ENCODE data around the gene RFC2. TPM values are rescaled to one million over a fixed set of nuclear protein-coding genes. Genes with fewer than 3 reads are reported as not detected.
"Not testable (repeated sequence)": the region's sequence is repeated elsewhere in the genome, so short reads cannot be mapped to it uniquely, and the experiment has no call there.

Gene RFC2
- total RNA-seq, 1 donor from 2014 or later: 16.8 TPM

DNA sequence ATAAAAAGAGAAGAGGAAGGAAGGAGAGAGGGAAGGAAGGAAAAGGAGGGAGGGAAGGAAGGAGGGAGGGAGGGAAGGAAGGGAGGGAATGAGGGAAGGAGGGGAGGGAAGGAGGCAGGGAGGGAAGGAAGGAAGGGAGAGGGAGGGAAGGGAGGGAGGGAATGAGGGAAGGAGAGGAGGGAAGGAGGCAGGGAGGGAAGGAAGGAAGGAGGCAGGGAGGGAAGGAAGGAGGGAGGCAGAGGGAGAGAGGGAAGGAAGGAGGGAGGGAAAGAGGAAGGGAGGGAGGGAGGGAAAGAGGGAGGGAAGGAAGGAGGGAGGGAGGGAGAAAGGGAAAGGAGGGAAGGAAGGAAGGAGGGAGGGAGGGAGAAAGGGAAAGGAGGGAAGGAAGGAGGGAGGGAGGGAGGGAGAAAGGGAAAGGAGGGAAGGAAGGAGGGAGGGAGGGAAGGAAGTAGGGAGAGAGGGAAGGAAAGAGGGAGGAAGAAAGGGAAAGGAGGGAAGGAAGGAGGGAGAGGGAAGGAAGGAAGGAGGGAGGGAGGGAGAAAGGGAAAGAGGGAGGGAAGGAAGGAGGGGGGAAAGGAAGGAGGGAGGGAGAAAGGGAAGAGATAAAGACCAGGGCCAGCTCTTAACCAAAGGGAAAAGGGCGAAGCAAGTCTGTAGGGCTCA is 50.1 kb downstream of the RFC2 start:
- no peak for DNase-seq
- Mint-ChIP-seq H3K36me3 (ENCODE audit: unreplicated experiment) (no peaks in the 10 kb centered on the region), H3K4me1 (ENCODE audit: low read depth, unreplicated experiment) (no peaks in the 10 kb centered on the region), H3K27ac (ENCODE audit: unreplicated experiment) (no peak overlapping the region), H3K4me3 (ENCODE audit: unreplicated experiment) (no peak overlapping the region), H3K27me3 (ENCODE audit: unreplicated experiment) (peaks cover 3% of the 10 kb centered on the region), H3K9me3 (ENCODE audit: unreplicated experiment) (peaks cover 9% of the 10 kb centered on the region)
- TF ChIP-seq, protein P1, sequence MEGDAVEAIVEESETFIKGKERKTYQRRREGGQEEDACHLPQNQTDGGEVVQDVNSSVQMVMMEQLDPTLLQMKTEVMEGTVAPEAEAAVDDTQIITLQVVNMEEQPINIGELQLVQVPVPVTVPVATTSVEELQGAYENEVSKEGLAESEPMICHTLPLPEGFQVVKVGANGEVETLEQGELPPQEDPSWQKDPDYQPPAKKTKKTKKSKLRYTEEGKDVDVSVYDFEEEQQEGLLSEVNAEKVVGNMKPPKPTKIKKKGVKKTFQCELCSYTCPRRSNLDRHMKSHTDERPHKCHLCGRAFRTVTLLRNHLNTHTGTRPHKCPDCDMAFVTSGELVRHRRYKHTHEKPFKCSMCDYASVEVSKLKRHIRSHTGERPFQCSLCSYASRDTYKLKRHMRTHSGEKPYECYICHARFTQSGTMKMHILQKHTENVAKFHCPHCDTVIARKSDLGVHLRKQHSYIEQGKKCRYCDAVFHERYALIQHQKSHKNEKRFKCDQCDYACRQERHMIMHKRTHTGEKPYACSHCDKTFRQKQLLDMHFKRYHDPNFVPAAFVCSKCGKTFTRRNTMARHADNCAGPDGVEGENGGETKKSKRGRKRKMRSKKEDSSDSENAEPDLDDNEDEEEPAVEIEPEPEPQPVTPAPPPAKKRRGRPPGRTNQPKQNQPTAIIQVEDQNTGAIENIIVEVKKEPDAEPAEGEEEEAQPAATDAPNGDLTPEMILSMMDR (IDR thresholded peaks at IDR 0.05; ENCODE audit: partially characterized antibody, unreplicated experiment): no peak

DNA sequence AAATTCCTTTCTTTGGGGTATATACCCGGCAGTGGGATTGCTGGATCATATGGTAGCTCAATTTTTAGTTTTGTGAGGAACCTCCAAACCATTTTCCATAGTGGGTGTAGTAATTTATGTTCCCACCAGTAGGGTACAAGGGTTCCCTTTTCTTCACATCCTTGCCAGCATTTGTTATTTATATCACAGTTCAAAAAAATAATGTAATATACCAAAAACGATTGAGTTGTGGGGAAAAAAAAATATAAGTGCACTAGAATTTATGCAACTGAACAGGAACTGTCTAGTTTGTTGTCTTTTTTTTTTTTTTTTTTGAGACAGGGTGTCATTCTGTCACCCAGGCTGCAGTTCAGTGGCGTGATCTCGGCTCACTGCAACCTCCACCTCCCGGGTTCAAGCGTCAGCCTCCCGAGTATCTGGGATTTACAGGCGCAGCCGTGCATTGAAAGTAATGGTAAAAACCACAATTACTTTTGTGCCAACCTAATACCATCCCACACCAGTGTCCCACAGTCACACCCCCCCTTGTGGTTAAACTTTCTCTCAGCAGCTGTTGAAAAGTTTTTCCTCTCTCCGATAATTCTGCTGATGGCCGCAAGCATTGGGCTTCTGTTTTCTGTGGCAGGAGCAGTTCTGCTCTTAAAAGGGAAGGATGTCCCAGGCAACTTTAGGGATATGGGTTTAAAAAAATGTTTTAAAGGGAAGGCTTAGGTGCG is 51.2 kb downstream of the RFC2 start:
- DNase-seq: peak; percentile 4
- H3K9me3 Mint-ChIP-seq (ENCODE audit: unreplicated experiment): peaks cover 6% of the 10 kb centered on the region
- H3K27me3 Mint-ChIP-seq (ENCODE audit: unreplicated experiment): peaks cover 2% of the 10 kb centered on the region
- H3K4me1 Mint-ChIP-seq (ENCODE audit: low read depth, unreplicated experiment): no peaks in the 10 kb centered on the region
- no peak overlapping the region for H3K27ac Mint-ChIP-seq (ENCODE audit: unreplicated experiment)
- H3K36me3 Mint-ChIP-seq (ENCODE audit: unreplicated experiment): no peaks in the 10 kb centered on the region
- TF ChIP-seq, protein P1 (IDR thresholded peaks at IDR 0.05; ENCODE audit: partially characterized antibody, unreplicated experiment): peak; percentile 47
- H3K4me3 Mint-ChIP-seq (ENCODE audit: unreplicated experiment): no peak overlapping the region

DNA sequence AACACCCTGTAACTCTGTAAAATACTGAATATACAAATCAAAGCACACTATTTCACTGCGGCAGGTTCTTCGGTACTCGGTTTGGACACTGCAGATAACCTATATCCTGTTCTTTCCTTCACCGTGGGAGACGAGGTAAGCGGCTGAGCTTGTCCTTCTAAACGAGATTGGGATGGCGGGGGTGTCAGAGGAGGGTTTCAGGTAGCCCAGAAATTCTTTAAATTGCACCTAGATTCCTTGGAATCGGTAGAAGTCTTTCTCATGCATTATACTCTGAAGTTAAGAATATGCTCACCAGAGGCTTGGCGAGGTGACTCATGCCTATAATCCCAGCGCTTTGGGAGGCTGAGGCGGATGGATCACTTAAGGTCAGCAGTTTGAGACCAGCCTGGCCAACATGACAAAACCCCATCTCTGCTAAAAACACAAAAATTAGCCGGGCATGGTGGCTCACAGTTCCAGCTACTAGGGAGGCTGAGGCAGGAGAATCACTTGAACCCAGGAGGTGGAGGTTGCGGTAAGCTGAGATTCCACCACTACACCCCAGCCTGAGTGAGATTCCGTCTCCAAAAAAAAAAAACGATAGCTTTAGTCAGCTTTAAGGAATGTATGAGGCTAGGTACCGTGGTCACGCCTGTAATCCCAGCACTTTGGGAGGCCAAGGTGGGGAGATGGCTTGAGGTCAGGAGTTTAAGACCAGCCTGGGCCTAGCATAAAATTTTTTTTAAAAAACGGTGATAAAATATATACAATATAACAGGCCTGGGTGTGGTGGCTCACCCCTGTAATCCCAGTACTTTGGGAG is 54.4 kb downstream of the RFC2 start:
- Mint-ChIP-seq H3K4me3 (ENCODE audit: unreplicated experiment) (no peak overlapping the region), H3K27me3 (ENCODE audit: unreplicated experiment) (peaks cover 1% of the 10 kb centered on the region), H3K36me3 (ENCODE audit: unreplicated experiment) (no peaks in the 10 kb centered on the region)

DNA sequence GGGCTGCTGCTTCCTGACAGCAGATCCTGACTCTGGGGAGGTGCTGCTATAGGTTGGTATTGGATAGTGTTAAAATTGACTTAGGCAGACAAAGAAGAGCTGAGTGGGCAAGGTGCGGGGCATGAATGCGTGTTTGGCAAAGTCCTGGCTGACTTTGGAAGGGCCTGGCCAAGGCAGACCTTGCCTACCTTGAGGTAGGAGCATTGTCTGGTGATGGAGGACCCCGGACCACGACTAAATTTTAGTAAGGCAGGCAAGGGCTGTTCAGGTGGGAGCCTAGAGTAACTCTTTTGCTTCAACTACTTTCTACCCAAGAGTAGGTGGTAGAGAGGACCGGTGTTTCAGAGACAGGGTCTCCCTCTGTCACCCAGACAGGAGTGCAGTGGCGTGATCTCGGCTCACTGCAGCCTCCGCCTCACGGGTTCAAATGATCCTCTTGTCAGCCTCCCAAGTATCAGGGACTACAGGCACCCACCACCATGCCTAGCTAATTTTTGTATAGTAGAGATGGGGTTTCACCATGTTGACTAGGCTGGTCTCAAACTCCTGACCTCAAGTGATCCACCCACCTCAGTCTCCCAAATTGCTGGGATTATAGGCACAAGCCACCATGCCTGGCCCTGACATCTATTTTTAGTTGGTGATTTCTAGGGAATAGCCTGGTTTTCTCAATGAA is 56.6 kb downstream of the RFC2 start:
- Mint-ChIP-seq H3K4me3 (ENCODE audit: unreplicated experiment) (no peak overlapping the region), H3K36me3 (ENCODE audit: unreplicated experiment) (no peaks in the 10 kb centered on the region), H3K27ac (ENCODE audit: unreplicated experiment) (no peak overlapping the region)

More for the DNA sequence above, 54.4 kb downstream of the RFC2 start:
- Mint-ChIP-seq H3K9me3 (ENCODE audit: unreplicated experiment) (peaks cover 6% of the 10 kb centered on the region), H3K4me1 (ENCODE audit: low read depth, unreplicated experiment) (no peaks in the 10 kb centered on the region), H3K27ac (ENCODE audit: unreplicated experiment) (no peak overlapping the region)
- TF ChIP-seq, protein P1 (IDR thresholded peaks at IDR 0.05; ENCODE audit: partially characterized antibody, unreplicated experiment): no peak
- no peak for DNase-seq

DNA sequence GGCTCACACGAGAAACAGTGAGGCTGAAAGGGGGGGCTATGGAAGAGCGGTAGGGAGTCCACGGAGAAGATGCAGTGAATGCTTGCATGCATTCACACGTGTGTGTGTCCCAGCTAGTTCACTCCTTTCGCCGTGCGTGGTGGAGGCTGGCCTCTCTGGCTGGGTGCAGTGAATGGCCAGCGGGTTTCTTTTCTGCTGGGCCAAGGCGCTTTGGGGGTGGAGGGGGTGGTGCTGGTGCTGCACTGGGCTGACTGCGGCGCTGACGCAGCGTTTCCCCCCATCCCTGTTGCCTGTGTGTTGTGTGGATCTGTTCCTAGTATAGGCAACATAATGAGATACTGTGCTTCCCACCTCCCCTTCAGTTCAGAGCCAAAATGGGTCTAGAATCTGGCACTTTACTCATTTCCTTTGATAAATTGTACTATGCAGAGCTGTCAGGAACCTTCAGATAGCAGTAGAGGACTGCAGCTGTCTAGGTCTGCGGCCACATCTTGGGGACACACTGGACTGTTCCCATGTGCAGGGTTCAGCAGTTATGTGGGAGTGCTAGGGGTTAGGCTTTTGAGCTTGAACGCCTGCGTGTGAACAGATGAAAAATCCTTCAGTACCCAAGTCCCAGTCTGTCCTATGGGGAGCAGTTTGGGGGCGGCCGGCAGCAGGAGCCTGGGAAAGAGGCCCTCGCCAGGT is 58.1 kb downstream of the RFC2 start:
- not testable (repeated sequence) for H3K9me3 Mint-ChIP-seq (ENCODE audit: unreplicated experiment); H3K4me3 Mint-ChIP-seq (ENCODE audit: unreplicated experiment); DNase-seq; H3K27me3 Mint-ChIP-seq (ENCODE audit: unreplicated experiment); H3K27ac Mint-ChIP-seq (ENCODE audit: unreplicated experiment); H3K4me1 Mint-ChIP-seq (ENCODE audit: low read depth, unreplicated experiment); H3K36me3 Mint-ChIP-seq (ENCODE audit: unreplicated experiment)

More for the DNA sequence above, 56.6 kb downstream of the RFC2 start:
- no peaks in the 10 kb centered on the region for H3K4me1 Mint-ChIP-seq (ENCODE audit: low read depth, unreplicated experiment)
- DNase-seq: no peak
- H3K9me3 Mint-ChIP-seq (ENCODE audit: unreplicated experiment): peaks cover 6% of the 10 kb centered on the region
- TF ChIP-seq, protein P1 (IDR thresholded peaks at IDR 0.05; ENCODE audit: partially characterized antibody, unreplicated experiment): no peak
- H3K27me3 Mint-ChIP-seq (ENCODE audit: unreplicated experiment): peaks cover 1% of the 10 kb centered on the region

DNA sequence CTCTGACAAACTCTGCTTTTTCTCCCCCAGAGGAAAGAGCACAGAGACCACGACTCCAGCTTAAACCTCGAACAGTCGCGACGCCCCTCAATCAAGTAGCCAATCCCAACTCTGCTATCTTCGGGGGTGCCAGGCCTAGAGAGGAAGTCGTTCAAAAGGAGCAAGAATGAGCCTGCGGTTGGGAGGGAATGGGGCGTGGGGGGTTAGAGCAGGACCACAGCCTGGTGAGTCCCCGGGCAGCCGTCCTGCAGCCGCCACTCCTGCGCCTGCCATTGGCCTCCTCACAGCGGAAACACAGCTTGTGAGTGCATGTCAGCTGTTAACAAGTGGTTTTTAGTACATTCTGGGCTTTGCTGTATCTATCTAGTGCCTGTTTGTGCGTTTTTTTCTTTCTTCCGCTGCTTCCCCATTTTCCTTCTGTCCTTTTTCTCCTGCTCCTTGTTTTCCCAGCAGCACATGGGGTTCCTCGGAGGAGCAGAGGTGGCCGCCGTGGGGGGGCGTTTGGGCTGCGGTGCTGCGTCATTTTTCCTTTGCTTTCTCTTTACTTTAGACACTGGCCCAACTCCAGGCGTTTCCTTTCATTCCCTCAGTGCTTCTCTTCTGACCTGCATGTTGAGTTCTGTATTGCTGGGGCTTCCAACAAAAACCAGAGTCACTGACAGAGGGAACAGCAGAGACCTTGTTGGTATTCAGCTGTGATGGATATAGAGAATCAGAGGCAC is 58.9 kb downstream of the RFC2 start:
- H3K27me3 Mint-ChIP-seq (ENCODE audit: unreplicated experiment); H3K9me3 Mint-ChIP-seq (ENCODE audit: unreplicated experiment); H3K27ac Mint-ChIP-seq (ENCODE audit: unreplicated experiment); H3K36me3 Mint-ChIP-seq (ENCODE audit: unreplicated experiment); H3K4me1 Mint-ChIP-seq (ENCODE audit: low read depth, unreplicated experiment); DNase-seq; H3K4me3 Mint-ChIP-seq (ENCODE audit: unreplicated experiment): not testable (repeated sequence)

All from glutamatergic neuron (in vitro differentiated cells).